GM10266 (cell line): ENCODE data around the gene ZNF639.
"Not testable (repeated sequence)": the region's sequence is repeated elsewhere in the genome, so short reads cannot be mapped to it uniquely, and the experiment has no call there.

Experiments
- DNase-seq: peaks from one replicate; pipeline ENCODE4 v3.0.0; 2012; ENCODE audit errors: extremely low spot score
- CTCF ChIP-seq: IDR thresholded peaks from 2 replicates; pipeline ENCODE4 v1.5.1; 2012; ENCODE audit warnings: mild to moderate bottlenecking, low read depth; ENCODE audit not compliant: control insufficient read depth, insufficient read depth; ENCODE audit errors: missing control alignments

Gene ZNF639

GRCh38 chr3:179299999-179300613, 22.7 kb upstream of the ZNF639 start:
- no peak for TF ChIP-seq CTCF
- no peak for DNase-seq

DNA sequence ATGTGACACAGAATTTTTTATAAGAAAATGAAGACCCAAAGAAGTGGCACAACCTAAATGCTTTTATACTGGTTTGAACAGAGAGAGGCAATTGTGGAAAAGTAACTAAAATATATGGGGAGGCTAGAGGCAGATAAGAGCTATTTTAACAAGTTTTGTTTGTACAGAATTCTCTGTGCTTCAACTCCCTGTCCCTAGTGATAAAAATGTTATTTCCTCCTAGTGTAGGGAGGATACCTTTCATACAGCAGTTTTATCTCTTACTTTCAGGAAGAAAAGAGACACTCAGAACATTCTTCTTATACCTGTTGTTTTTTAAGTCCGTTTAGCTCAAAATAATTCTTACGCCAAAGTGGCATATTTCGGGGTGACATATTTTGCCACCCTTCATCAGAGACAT, 21.2 kb upstream of the ZNF639 start:
- TF ChIP-seq CTCF = no peak
- DNase-seq = no peak

GRCh38 chr3:179302111-179302510, 20.7 kb upstream of the ZNF639 start:
- no peak for TF ChIP-seq CTCF

GRCh38 chr3:179304605-179305004, 18.2 kb upstream of the ZNF639 start:
- DNase-seq = no peak
- TF ChIP-seq CTCF = no peak

More at GRCh38 chr3:179302111-179302510, 20.7 kb upstream of the ZNF639 start:
- no peak for DNase-seq

GRCh38 chr3:179307362-179307761, 15.5 kb upstream of the ZNF639 start:
- DNase-seq = not testable (repeated sequence)

- no peak for TF ChIP-seq CTCF
- no peak for DNase-seq
Measured at GRCh38 chr3:179308001-179308400, 14.8 kb upstream of the ZNF639 start.

GRCh38 chr3:179309225-179310078, 13.4 kb upstream of the ZNF639 start:
- DNase-seq = no peak
- no peak for TF ChIP-seq CTCF
